Mucosa of descending colon (tissue), 3 donors: Measurements from ENCODE around the gene PHYKPL. TPM values are rescaled to one million over a fixed set of nuclear protein-coding genes. Genes with fewer than 3 reads are reported as not detected.

Source experiments
- ATAC-seq: fragments of 200-7000 bp; cut with Tn5 transposase; one replicate; pipeline ENCODE4 v1.9.1; 2020; ENCODE audit warnings: mild to moderate bottlenecking, moderate library complexity
- DNase-seq, 3 donors: peaks; one replicate each; pipeline ENCODE4 v3.0.0-alpha.2; 2020
- H3K36me3 ChIP-seq: fragments of 200-600 bp; one replicate; pipeline ENCODE4 v1.8.0; 2021; ENCODE audit warnings: low read depth, mild to moderate bottlenecking
- H3K4me1 ChIP-seq: fragments of 200-600 bp; one replicate; pipeline ENCODE4 v1.8.0; 2021; ENCODE audit warnings: low read depth, mild to moderate bottlenecking
- H3K4me3 ChIP-seq: fragments of 200-600 bp; one replicate; pipeline ENCODE4 v1.8.0; 2021; ENCODE audit warnings: mild to moderate bottlenecking
- H3K9me3 ChIP-seq: fragments of 200-600 bp; one replicate; pipeline ENCODE4 v1.8.0; 2021; ENCODE audit warnings: mild to moderate bottlenecking
- intact Hi-C, 2 donors: fragments of 100-400 bp; cut with DNase I in 1 of 2; cut with micrococcal nuclease in 1 of 2; formaldehyde crosslinking; loops; one replicate each; pipeline versions ENCODE4 v1.11.0 to v1.11.1; 2022; cut with DNase I, micrococcal nuclease
- total RNA-seq, 3 donors: library from RNA; stranded (reverse); fragmentation: NEBNext Ultra II Directional in 2 of 3; extraction: Animal tissue kit (Norgen Biotek cat#: 25700) in 2 of 3; gene quantifications; one replicate each; pipeline versions ENCODE4 v1.2.1 to v1.2.4, GENCODE V29; 2021 to 2023
- TF ChIP-seq, protein P1 (sequence below): fragments of 200-600 bp; IDR thresholded peaks from one replicate; pipeline ENCODE4 v1.8.0; 2022; ENCODE audit warnings: antibody characterized with exemption, mild to moderate bottlenecking
- donor health status: DM: no; HTN: no; CAD: no; lungs with moderate emphysema.
- donor health status: DM: no; HTN: no; CAD: no.
- donor health status: DM: no; HTN: yes; CAD: no.

The PHYKPL gene
- total RNA-seq, 3 donors from 2014 or later = 179 to 331 (median 194) TPM

DNA sequence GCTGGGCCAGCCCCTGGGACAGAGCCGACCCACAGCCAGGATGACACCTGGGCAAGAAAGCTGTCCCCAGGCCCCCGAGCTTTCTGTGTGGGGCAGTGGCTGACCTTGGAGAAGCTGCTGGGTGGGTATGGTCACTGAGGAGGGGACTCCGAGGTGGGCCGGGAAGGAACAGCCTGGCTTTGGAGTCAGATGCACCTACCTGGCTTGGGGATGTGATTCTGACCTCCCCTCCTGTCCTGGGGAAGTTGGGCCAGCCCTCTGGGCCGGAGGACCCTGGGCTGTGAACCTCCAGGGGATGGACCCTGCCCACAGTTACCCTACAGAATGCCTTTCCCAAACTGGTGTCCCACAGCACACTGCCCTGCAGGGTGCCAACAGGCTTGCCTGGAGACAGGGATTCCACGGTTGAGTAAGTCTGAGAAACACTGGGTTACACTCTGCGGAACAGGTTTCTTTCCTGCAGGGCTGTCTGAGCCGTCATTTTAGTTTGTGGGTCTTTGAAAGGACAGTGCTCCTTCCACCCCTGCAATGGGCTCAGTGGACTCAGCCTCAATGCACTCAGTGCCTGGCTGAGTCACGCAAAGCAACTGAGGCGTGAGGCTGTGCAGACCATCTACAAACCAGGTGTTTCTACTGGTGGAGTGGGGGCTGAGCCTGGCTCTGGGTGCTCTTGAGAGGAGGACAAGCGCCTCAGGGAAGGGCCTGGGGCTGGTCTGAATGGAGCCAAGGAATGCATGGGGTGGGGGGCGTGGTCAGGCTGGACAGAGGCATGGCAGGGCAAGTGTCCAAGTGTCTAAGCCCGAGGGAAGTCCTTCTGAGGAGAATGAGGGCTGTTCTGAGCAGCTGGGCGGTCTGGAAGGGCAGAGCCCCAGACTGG, 41.3 kb upstream of the PHYKPL start:
- ATAC-seq (no peak), DNase-seq (no peak)
- Histone ChIP-seq H3K36me3 (no peaks in the 10 kb centered on the region), H3K9me3 (peaks cover 2% of the 10 kb centered on the region), H3K4me1 (no peaks in the 10 kb centered on the region), H3K4me3 (no peak overlapping the region)
- TF ChIP-seq, protein P1, sequence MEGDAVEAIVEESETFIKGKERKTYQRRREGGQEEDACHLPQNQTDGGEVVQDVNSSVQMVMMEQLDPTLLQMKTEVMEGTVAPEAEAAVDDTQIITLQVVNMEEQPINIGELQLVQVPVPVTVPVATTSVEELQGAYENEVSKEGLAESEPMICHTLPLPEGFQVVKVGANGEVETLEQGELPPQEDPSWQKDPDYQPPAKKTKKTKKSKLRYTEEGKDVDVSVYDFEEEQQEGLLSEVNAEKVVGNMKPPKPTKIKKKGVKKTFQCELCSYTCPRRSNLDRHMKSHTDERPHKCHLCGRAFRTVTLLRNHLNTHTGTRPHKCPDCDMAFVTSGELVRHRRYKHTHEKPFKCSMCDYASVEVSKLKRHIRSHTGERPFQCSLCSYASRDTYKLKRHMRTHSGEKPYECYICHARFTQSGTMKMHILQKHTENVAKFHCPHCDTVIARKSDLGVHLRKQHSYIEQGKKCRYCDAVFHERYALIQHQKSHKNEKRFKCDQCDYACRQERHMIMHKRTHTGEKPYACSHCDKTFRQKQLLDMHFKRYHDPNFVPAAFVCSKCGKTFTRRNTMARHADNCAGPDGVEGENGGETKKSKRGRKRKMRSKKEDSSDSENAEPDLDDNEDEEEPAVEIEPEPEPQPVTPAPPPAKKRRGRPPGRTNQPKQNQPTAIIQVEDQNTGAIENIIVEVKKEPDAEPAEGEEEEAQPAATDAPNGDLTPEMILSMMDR = no peak
- intact Hi-C loops = loop anchor here in 1 of 2 donors (10.0 kb wide), 1 partner anchor 281 kb away; no protein-coding TSS in a partner anchor

DNA sequence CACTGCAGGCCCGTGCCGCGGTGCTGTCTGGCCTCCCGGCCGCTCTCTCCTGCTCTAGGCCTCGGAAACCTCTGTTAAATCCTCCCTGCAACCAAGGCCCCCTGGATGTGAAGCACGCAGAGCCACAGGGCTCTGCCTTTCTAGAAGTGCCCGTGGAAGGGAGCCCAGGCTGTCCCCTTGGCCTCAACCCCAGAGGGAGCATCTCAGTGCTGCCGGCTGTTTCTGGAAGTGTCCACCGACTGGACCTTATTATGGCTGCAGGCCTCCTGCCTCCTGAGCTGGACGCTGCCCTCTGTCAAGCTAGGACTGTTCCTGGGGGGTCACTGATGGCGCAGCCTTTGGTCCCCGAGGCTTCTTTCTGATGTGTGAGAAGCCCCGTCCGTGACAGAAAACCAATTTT, 40.4 kb upstream of the PHYKPL start:
- TF ChIP-seq, protein P1 = no peak
- DNase-seq (no peak), ATAC-seq (no peak)
- intact Hi-C loops = loop anchor here in 1 of 2 donors (10.0 kb wide), 1 partner anchor 282 kb away; no protein-coding TSS in a partner anchor
- H3K9me3 ChIP-seq = peaks cover 2% of the 10 kb centered on the region
- H3K36me3 ChIP-seq = no peaks in the 10 kb centered on the region
- no peaks in the 10 kb centered on the region for H3K4me1 ChIP-seq
- no peak overlapping the region for H3K4me3 ChIP-seq

DNA sequence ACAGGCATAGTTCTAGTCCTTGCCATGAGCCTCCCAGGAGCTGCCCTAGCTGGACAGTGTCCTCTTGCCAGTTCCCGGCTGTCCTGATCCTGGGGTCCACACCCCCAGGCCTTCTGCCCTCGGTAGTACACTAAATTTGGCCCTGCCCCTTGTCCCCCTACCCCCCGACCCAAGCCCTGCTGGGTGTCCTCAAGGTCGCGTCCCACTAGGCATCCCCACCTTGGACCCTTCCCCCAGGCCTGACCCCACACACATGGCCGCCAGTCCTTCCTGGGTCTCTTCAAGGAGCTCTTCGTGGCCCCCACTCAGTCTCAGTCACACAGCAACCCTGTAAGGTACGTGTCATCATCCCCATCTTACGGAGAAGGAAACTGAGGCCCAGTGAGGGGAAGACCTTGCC, 40.0 kb upstream of the PHYKPL start:
- Histone ChIP-seq H3K36me3 (no peaks in the 10 kb centered on the region), H3K9me3 (peaks cover 2% of the 10 kb centered on the region), H3K4me1 (no peaks in the 10 kb centered on the region), H3K4me3 (no peak overlapping the region)
- DNase-seq (no peak), ATAC-seq (no peak)
- TF ChIP-seq, protein P1 = no peak
- intact Hi-C loops = loop anchor here in 1 of 2 donors (10.0 kb wide), 1 partner anchor 282 kb away; no protein-coding TSS in a partner anchor

DNA sequence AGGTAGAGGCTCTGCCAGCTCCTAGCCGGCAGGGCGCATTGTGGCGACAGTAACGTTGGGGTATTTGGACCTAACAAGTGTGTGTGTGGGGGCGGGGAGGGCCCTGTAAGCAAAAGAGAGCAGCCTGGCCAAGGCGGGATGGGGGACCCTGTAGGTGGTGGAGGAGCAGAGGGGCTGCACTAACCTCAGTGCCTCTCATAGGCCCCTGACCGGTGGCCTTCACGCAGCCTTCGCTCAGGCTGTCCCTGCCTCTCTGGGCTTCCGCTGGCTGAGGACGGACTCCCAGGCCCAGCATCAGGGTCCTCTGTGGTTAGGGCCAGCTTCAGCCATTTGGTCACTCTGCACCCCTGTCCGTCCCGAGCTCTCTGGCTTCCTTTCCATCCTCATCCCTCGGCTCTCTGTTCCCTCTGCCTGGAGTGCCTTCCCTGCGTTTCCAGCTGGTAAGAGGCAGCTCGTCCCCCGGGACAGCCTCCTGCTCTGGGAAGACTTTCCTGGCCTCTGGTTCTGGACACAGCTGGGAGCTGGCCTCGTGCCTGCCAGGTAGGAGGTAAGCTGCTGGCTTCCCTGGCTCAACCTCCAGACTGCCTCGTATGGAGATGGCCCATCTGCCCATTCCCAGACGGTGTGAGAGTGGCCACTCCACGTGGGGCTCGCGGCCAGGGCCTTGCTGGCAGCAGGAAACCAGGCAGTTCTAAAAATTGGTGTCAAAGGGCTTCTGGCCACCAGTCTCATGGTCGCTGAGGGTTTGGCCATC, 39.3 kb upstream of the PHYKPL start:
- H3K4me1 ChIP-seq = no peaks in the 10 kb centered on the region
- no peaks in the 10 kb centered on the region for H3K36me3 ChIP-seq
- ATAC-seq (no peak), DNase-seq (no peak)
- no peak overlapping the region for H3K4me3 ChIP-seq
- TF ChIP-seq, protein P1 = no peak
- intact Hi-C loops = loop anchor here in 1 of 2 donors (10.0 kb wide), 1 partner anchor 283 kb away; no protein-coding TSS in a partner anchor
- peaks cover 2% of the 10 kb centered on the region for H3K9me3 ChIP-seq

DNA sequence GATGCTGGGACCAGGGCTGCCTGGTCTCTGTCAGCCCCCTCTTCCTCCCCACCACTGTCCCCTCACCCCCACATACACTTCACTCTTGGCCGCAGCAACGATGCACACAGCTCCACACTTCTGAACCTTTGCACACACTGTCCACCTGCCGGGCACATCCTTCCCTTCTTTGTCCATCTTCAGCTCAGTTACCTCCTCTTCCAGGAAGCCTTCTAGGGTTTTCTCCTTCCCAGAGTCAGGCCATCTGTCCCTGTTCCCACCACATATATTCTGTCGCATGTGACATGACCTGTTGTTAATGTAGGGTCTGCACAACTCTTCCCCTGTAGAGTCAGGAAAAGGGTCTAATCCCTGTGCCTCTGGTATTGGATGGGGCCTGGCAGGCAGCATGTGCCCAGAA, 38.6 kb upstream of the PHYKPL start:
- H3K9me3 ChIP-seq = peaks cover 2% of the 10 kb centered on the region
- TF ChIP-seq, protein P1 = no peak
- intact Hi-C loops = loop anchor here in 1 of 2 donors (10.0 kb wide), 1 partner anchor 284 kb away; no protein-coding TSS in a partner anchor
- DNase-seq = no peak
- H3K4me3 ChIP-seq = no peak overlapping the region
- no peaks in the 10 kb centered on the region for H3K36me3 ChIP-seq
- H3K4me1 ChIP-seq = no peaks in the 10 kb centered on the region
- ATAC-seq = no peak
